SH-SY5Y (cell line): ENCODE results near the gene CNTN4.

Experiments
- GATA2 ChIP-seq: IDR thresholded peaks from 2 replicates; pipeline ENCODE4 v1.6.1; 2011; ENCODE audit warnings: mild to moderate bottlenecking, low read depth, low read length
- GATA3 ChIP-seq: IDR thresholded peaks from 2 replicates; pipeline ENCODE4 v1.6.1; 2011; ENCODE audit warnings: low read depth, mild to moderate bottlenecking, low read length, moderate library complexity

DNA sequence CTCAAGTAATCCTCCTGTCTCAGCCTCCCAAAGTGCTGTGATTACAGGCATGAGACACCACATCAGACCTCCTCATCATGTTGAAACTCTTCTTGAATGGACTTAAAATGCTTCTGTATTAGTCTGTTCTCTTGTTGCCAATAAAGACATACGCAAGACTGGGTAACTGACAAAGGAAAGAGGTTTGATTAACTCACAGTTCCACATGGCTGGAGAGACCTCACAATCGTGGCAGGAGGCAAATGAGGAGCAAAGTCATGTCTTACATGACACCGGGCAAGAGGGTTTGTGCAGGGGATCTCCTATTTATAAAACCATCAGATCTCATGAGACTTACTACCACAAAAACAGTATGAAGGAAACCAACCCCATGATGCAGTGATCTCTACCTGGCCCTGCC lies 113.5 kb downstream of the CNTN4 start:
- TF ChIP-seq GATA2, result no peak
- TF ChIP-seq GATA3, result no peak
